DND-41 (cell line): ENCODE results near the gene KRT83.

Experiments
- ATAC-seq: fragments of 200-7000 bp; cut with Tn5 transposase; 3 replicates; pipeline ENCODE4 v1.9.1; 2021; ENCODE audit warnings: low read depth; ENCODE audit not compliant: insufficient read depth
- DNase-seq: peaks from one replicate; pipeline ENCODE4 v3.0.0-alpha.2; 2020
- H2AFZ ChIP-seq: 2 replicates; pipeline ENCODE4 v1.6.0; 2012; ENCODE audit warnings: low read depth, low read length
- H3K27ac ChIP-seq: 2 replicates; pipeline ENCODE4 v1.5.1; 2012; ENCODE audit warnings: low read length, inconsistent platforms
- H3K27me3 ChIP-seq: fragments of 200-600 bp; sonication (generic); 2 replicates; pipeline ENCODE4 v1.6.0; 2012; ENCODE audit warnings: low read length, mild to moderate bottlenecking, inconsistent platforms; ENCODE audit not compliant: insufficient read depth, poor library complexity
- H3K36me3 ChIP-seq: 2 replicates; pipeline ENCODE4 v1.5.1; 2012; ENCODE audit warnings: low read length, inconsistent platforms; ENCODE audit not compliant: insufficient read depth
- H3K4me1 ChIP-seq: 2 replicates; pipeline ENCODE4 v1.5.1; 2012; ENCODE audit warnings: mild to moderate bottlenecking, low read length; ENCODE audit not compliant: insufficient read depth
- H3K4me2 ChIP-seq: 2 replicates; pipeline ENCODE4 v1.6.0; 2012; ENCODE audit warnings: mild to moderate bottlenecking, moderate library complexity, low read length, inconsistent platforms; ENCODE audit not compliant: insufficient read depth
- H3K4me3 ChIP-seq, 2 experiments: fragments of 200-600 bp in 1 of 2; shearing (Covaris generic) in 1 of 2; 2 replicates each; pipeline ENCODE4 v1.5.1; 2012 to 2016; ENCODE audit warnings: inconsistent platforms in 2 of 2, low read length in 2 of 2, mild to moderate bottlenecking in 2 of 2, low read depth in 1 of 2, moderate library complexity in 1 of 2
- H3K79me2 ChIP-seq: 2 replicates; pipeline ENCODE4 v1.6.0; 2012; ENCODE audit warnings: low read length, inconsistent platforms; ENCODE audit not compliant: insufficient read depth
- H3K9ac ChIP-seq: 2 replicates; pipeline ENCODE4 v1.6.0; 2012; ENCODE audit warnings: low read depth, mild to moderate bottlenecking, inconsistent platforms, low read length, moderate library complexity
- H3K9me3 ChIP-seq: 2 replicates; pipeline ENCODE4 v1.5.1; 2012; ENCODE audit warnings: low read length, moderate library complexity, mild to moderate bottlenecking, inconsistent platforms; ENCODE audit not compliant: insufficient read depth, severe bottlenecking
- H4K20me1 ChIP-seq: 2 replicates; pipeline ENCODE4 v1.6.0; 2012; ENCODE audit warnings: low read length; ENCODE audit not compliant: insufficient read depth
- EZH2 ChIP-seq: IDR thresholded peaks from 3 replicates; pipeline ENCODE4 v1.6.1; 2012; ENCODE audit warnings: borderline replicate concordance, low read depth, mild to moderate bottlenecking, moderate library complexity, low read length, inconsistent platforms; ENCODE audit not compliant: severe bottlenecking
- TF ChIP-seq, protein P1 (sequence below): IDR thresholded peaks from 2 replicates; pipeline ENCODE4 v1.5.1; 2012; ENCODE audit warnings: borderline replicate concordance, low read length, moderate library complexity, mild to moderate bottlenecking; ENCODE audit not compliant: poor library complexity, severe bottlenecking; ENCODE audit errors: extremely low read depth

The KRT83 gene

DNA sequence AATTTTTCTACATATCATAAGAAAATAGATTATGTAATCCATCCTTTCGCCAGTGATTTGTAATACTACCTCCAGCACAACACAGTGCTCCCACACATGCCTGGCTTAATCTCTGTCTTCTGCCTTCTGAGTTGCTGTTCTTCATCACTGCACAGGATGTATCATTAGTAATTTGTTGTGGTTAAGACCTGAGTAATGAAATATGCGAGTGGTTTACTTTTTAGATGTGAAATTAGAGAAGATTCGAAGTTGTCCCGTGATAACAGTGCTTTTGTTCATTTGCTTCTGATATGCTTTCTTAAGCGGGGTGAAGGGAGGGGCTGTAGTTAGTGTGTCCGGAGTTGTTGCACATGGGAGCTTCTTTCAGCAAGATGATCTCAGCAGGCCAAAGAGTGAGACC is 28.0 kb upstream of the KRT83 start:
- Histone ChIP-seq H3K9ac (no peak overlapping the region), H3K36me3 (no peaks in the 10 kb centered on the region), H3K79me2 (no peaks in the 10 kb centered on the region), H3K4me3 (no peak overlapping the region), H3K9me3 (no peaks in the 10 kb centered on the region), H3K27ac (no peak overlapping the region), H3K4me1 (peaks cover 7% of the 10 kb centered on the region; the same call in 1 of the 2 replicates), H2AFZ (no peak overlapping the region), H3K4me2 (no peak overlapping the region), H4K20me1 (peaks cover 3% of the 10 kb centered on the region; the same call in 1 of the 2 replicates), H3K27me3 (peaks cover 17% of the 10 kb centered on the region)
- TF ChIP-seq EZH2 = no peak
- TF ChIP-seq, protein P1, sequence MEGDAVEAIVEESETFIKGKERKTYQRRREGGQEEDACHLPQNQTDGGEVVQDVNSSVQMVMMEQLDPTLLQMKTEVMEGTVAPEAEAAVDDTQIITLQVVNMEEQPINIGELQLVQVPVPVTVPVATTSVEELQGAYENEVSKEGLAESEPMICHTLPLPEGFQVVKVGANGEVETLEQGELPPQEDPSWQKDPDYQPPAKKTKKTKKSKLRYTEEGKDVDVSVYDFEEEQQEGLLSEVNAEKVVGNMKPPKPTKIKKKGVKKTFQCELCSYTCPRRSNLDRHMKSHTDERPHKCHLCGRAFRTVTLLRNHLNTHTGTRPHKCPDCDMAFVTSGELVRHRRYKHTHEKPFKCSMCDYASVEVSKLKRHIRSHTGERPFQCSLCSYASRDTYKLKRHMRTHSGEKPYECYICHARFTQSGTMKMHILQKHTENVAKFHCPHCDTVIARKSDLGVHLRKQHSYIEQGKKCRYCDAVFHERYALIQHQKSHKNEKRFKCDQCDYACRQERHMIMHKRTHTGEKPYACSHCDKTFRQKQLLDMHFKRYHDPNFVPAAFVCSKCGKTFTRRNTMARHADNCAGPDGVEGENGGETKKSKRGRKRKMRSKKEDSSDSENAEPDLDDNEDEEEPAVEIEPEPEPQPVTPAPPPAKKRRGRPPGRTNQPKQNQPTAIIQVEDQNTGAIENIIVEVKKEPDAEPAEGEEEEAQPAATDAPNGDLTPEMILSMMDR = no peak
- DNase-seq (no peak), ATAC-seq (no peak)

DNA sequence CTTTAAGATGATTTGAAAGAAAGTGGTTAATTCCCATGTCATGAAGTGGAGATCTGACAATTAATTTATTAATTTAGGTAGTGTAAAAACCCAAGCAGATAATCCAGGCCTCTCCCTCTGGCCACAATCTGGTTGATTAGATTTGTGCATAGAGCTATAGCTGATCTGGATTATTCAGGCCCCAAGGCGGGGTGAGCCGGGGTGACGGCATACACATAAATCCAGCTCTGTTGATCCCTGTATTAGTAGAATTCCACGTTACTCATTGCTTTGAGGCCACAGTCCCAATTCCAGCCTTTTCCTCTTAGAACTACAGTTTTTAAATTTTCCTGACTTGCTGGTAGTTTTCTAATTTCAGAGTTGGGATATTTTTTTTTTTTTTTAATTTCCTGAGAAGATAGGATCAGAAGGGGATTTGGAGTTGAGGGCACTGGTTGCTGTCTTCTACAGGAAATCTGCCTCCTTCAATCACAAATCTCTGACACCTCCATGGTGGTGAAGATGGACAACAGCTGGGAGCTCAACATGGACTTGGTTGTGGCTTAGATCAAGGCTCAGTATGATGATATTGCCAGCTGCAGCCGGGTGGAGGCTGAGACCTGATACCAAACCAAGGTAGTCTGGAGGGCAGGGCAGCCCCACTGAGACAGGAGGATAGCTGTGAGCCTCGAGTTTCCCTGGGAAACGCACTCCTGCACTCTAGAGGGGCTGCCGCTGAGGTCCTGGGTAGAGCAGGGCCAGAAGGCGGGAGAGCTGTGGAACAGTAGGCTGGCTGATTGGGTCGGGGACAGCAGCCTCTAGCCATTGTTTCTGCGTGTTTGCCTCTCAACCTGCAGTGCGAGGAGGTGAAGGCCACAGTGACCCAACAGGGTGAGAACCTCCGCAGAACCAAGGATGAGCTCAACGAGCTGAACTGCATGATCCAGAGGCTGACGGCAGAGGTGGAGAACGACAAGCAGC is 26.6 kb upstream of the KRT83 start:
- ATAC-seq = no peak
- Histone ChIP-seq H3K9me3 (no peaks in the 10 kb centered on the region), H3K4me3 (no peak overlapping the region), H3K27me3 (peaks cover 17% of the 10 kb centered on the region), H3K4me1 (peaks cover 7% of the 10 kb centered on the region; the same call in 1 of the 2 replicates), H3K9ac (no peak overlapping the region), H4K20me1 (peaks cover 3% of the 10 kb centered on the region; the same call in 1 of the 2 replicates), H3K79me2 (no peaks in the 10 kb centered on the region), H2AFZ (no peak overlapping the region), H3K36me3 (no peaks in the 10 kb centered on the region), H3K27ac (no peak overlapping the region), H3K4me2 (no peak overlapping the region)
- DNase-seq = no peak
- TF ChIP-seq EZH2 = no peak
- TF ChIP-seq, protein P1 = no peak

DNA sequence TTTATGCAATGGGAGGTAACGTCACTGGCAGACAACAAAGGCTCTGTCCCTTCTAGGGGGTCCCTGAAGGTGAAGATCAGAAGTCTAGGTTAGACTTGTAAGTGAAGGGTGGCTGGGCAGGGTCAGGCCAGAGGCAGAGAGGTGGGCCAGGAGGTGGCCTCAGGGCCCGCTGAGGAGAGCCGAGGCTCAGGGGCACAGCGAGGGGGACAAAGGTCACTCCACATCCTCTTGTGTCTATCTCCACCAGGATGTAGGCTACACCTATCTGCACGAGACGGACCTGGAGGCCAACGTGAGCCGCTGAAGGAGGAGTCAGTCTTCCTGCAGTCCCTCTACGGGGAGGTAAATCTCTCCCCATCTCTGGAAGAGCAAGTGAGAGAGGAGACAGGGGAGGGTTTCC is 25.8 kb upstream of the KRT83 start:
- H3K4me2 ChIP-seq = no peak overlapping the region
- no peak overlapping the region for H3K27ac ChIP-seq
- peaks cover 7% of the 10 kb centered on the region; the same call in 1 of the 2 replicates for H3K4me1 ChIP-seq
- no peaks in the 10 kb centered on the region for H3K36me3 ChIP-seq
- TF ChIP-seq, protein P1 = no peak
- no peak for TF ChIP-seq EZH2
- H2AFZ ChIP-seq = no peak overlapping the region
- peaks cover 17% of the 10 kb centered on the region for H3K27me3 ChIP-seq
- no peaks in the 10 kb centered on the region for H3K9me3 ChIP-seq
- ATAC-seq = no peak
- no peak for DNase-seq
- H3K9ac ChIP-seq = no peak overlapping the region
- H3K79me2 ChIP-seq = no peaks in the 10 kb centered on the region
- no peak overlapping the region for H3K4me3 ChIP-seq
- peaks cover 3% of the 10 kb centered on the region; the same call in 1 of the 2 replicates for H4K20me1 ChIP-seq
